ENCODE data around the gene GPR161.

Gene GPR161

GRCh38 chr1:168146626-168147025 lies 9.9 kb upstream of the GPR161 start:
- no peak for DNase-seq

DNA sequence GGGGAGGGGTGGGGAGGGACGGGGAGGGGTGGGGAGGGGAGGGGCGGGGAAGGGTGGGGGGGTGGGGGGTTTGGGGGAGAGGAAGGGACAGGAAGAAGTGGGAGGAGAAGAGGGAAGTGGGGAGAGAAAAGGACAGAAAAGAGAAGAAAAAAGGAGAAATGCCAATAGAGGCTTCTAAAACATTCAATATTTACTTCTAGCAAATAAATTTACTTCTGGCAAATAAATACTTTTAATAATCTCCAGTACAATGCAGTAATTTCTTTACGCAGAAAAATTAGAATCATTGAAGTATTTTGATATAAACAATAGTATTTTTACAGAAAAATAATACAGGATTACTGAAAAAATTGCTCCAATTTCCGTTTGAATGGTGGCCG lies 9.4 kb upstream of the GPR161 start:
- DNase-seq, result no peak

DNA sequence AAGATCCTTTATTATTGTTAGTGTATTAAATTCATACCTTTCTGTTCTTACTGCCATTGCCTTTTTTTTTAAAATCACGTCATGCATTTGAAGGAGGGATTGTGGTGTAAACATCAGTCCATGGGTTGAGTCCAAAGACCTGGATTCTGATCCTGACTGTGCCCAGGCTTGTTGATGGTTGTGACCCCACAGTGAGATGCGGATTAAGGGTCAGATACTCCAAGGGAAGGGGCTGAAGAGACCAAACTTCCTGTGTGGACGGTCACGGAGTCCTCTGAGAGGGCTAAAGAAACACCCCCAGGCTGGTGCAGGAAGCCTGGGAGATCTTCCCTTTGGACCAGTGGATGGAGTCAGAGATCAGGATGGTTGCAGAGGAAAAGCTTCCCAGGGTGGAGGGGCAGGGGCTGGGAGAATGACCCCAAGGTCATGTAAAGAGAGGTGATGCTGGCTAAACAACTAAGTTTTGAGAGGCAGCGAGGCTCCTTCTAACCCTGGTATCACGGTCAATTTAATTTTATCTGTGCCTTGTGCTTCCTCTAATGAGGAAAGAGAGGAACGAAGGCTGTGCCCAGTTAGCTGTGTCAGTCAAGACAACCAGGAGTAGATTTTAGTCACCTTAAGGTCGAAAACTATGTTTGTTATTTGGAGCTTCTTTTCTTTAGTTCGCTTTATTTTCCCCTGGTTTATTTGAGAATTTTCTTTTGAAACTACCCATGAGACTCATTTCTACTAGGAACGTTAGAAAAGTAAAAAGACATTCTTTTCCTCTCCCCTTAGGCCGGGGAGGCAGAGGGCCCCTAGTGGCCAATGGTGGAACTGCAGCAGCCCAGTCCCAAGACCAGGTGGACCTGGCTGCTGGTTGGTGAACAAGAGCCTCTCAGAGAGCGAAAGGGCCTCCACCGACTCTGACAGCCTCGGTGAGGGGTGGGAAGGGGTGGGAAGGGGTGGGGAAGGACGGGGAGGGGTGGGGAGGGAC lies 8.7 kb upstream of the GPR161 start:
- DNase-seq, result peak; percentile 89

GRCh38 chr1:168141871-168142385 lies 5.2 kb upstream of the GPR161 start:
- no peak for DNase-seq

GRCh38 chr1:168139070-168139469 lies 2.3 kb upstream of the GPR161 start:
- DNase-seq, result no peak

DNA sequence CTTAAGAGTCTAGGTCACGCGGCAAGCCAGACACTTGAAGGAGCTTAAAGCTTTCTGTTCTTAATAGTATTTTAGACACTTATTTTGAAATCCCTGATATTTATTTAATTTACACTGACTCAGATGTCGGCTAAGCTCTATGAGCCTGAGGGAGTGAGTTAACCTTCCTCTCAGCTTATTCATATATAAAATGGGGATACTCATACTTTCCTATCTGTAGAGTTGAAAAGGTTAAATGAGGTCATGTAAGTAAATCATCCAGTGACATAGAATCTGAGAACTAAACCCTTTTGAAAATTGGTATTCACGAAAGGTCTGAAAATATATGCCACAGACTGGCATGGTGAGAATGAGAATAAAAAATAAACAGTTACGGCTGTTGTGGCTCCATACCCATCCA lies 1.4 kb upstream of the GPR161 start:
- no peak for DNase-seq

- no peak for DNase-seq
Measured at GRCh38 chr1:168137515-168137821, 738 bp upstream of the GPR161 start.

GRCh38 chr1:168135921-168136708 lies 615 bp downstream of the GPR161 start:
- peak; percentile 62 for DNase-seq

GRCh38 chr1:168135116-168135920 lies 1.4 kb downstream of the GPR161 start:
- peak; percentile 62 for DNase-seq

DNA sequence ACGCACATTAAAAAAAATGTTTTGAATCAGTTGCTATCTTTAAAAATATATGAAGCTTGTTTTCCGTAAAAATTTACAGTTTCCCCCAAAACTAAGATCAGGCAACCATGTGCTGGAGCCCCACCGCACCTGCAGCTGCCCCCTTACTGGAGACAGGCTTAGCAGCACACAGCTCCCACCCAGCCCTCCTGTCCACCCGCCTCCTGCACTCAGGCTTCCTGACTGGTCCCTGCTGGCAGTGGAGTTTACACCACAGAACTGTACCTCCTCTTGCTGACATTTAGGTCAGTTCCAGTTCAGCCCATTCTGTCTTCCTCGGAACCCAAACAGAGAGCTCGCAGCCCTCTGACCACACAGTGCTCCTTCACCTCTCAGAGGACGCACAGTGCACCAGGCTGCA lies 2.1 kb downstream of the GPR161 start:
- DNase-seq, result no peak

GRCh38 chr1:168134132-168134531 lies 2.6 kb downstream of the GPR161 start:
- DNase-seq, result no peak

- no peak for DNase-seq
Measured at GRCh38 chr1:168129933-168130332, 6.8 kb downstream of the GPR161 start.

DNA sequence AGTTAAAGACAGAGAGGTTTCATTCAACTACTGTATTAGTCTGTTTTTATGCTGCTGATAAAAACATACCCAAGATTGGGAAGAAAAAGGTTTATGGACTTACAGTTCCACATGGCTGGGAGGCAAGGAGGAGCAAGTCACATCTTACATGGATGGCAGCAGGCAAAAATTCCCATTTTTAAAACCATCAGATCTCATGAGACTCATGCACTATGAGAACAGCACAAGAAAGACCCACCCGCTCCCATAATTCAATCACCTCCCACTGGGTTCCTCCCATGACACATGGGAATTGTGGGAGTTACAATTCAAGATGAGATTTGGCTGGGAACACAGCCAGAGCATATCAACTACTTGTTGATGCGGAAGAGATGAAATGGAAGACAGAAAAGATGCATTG lies 9.2 kb downstream of the GPR161 start:
- DNase-seq, result no peak

GRCh38 chr1:168125051-168125450 lies 11.7 kb downstream of the GPR161 start:
- no peak for DNase-seq

GRCh38 chr1:168121401-168122011 lies 15.2 kb downstream of the GPR161 start:
- no peak for DNase-seq

DNA sequence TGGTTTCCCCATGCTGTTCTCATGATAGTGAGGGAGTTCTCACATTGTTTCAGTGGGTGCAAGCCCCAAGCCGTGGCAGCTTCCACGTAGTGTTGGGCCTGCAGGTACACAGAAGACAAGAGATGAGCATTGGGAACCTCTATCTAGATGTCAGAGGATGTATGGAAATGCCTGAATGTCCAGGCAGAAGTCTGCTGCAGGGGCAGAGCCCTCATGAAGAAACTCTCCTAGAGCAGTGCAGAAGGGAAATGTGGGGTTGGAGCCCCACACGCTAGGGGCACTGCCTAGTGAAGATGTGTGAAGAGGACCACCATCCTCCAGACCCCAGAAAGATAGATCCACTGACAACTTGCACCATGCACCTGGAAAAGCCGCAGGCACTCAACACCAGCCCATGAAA lies 17.0 kb downstream of the GPR161 start:
- DNase-seq, result no peak

- DNase-seq, result peak; percentile 86
Measured at GRCh38 chr1:168116327-168116799, 20.4 kb downstream of the GPR161 start.

- DNase-seq, result peak; percentile 74
Measured at GRCh38 chr1:168114845-168115244, 21.9 kb downstream of the GPR161 start.

DNA sequence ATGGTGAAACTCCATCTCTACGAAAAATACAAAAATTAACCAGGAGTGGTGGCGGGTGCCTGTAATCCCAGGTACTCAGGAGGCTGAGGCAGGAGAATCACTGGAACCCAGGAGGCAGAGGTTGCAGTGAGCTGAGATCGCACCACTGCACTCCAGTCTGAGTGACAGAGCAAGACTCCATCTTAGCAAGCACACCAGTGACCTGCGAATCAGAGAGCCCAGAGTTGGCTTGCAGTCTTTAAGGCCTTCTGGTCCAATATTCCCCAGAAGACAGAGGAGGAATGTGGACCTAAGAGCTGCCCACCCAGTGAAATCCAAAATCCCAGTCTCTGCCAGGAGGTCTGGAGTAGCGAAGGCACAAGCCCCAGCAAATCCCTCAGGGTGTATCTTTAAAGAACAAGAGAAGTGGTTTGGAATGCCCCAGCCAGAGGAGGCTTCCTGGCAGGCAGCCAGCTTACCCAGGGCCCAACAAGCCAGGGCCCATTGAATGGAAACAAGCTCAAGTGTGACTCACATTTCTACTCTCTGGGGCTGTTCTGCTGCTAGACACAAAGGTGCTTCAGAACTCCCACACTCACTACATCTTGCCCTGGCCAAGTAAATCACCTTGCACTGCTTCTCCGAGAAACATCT lies 23.9 kb downstream of the GPR161 start:
- DNase-seq, result peak; percentile 88

GRCh38 chr1:168110896-168111545 lies 25.7 kb downstream of the GPR161 start:
- DNase-seq, result no peak

GRCh38 chr1:168106274-168106673 lies 30.5 kb downstream of the GPR161 start:
- DNase-seq, result no peak

All from NCI-H510A treated with DMSO at 0.1 percent for 48 hours (cell line).